GM21381 (cell line): ENCODE results near the gene CFI.

ENCODE experiments used
- ATAC-seq: cut with Tn5 transposase; IDR thresholded peaks from one replicate; pipeline ENCODE4 v1.9.1; 2021; ENCODE audit warnings: mild to moderate bottlenecking, moderate library complexity; ENCODE audit not compliant: unreplicated experiment

CFI gene

GRCh38 chr4:109801895-109802319, at the start of gene CFI:
TSS of gene CFI (minus strand) at chr4:109801999. CDS start at chr4:109801971, 28 bp downstream.
- ATAC-seq, result no peak

GRCh38 chr4:109850601-109851000, 48.8 kb upstream of the CFI start:
- no peak for ATAC-seq

- ATAC-seq, result no peak
These were observed 46.7 kb upstream of the CFI start for GRCh38 chr4:109848501-109848900.

GRCh38 chr4:109847896-109848442, 46.2 kb upstream of the CFI start, which contains the start of gene LRIT3:
TSS of gene LRIT3 (plus strand) at chr4:109848107. CDS start at chr4:109848202, 95 bp downstream.
- ATAC-seq, result no peak

GRCh38 chr4:109846395-109847098, 44.7 kb upstream of the CFI start:
- ATAC-seq, result no peak

GRCh38 chr4:109836985-109837384, 35.2 kb upstream of the CFI start:
- no peak for ATAC-seq

- no peak for ATAC-seq
These were observed 32.0 kb upstream of the CFI start for GRCh38 chr4:109833756-109834155.

GRCh38 chr4:109827672-109828071, 25.9 kb upstream of the CFI start, which contains the start of gene RRH:
TSS of gene RRH (plus strand) at chr4:109827972. CDS start at chr4:109828028, 56 bp downstream.
- no peak for ATAC-seq

- no peak for ATAC-seq
These were observed 24.9 kb upstream of the CFI start for GRCh38 chr4:109826719-109827118.

- ATAC-seq, result no peak
These were observed 19.4 kb upstream of the CFI start for GRCh38 chr4:109821185-109821584.

- no peak for ATAC-seq
These were observed 18.8 kb upstream of the CFI start for GRCh38 chr4:109820563-109820962.

GRCh38 chr4:109818268-109818667, 16.5 kb upstream of the CFI start:
- ATAC-seq, result no peak

- no peak for ATAC-seq
These were observed 15.1 kb upstream of the CFI start for GRCh38 chr4:109816894-109817293.

GRCh38 chr4:109816082-109816442, 14.3 kb upstream of the CFI start:
- no peak for ATAC-seq

GRCh38 chr4:109815151-109816081, 13.6 kb upstream of the CFI start, which contains the start of gene GAR1:
TSS of gene GAR1 (plus strand) at chr4:109815762. CDS start at chr4:109816165, 403 bp downstream.
- ATAC-seq, result peak; percentile 100

- ATAC-seq, result no peak
These were observed 9.9 kb upstream of the CFI start for GRCh38 chr4:109811707-109812106.

GRCh38 chr4:109810552-109811387, 9.0 kb upstream of the CFI start:
- no peak for ATAC-seq

GRCh38 chr4:109809655-109810054, 7.9 kb upstream of the CFI start:
- no peak for ATAC-seq

- peak; percentile 66 for ATAC-seq
These were observed 2.2 kb upstream of the CFI start for GRCh38 chr4:109803924-109804571.
